Muscle of leg (tissue), 11 donors: ENCODE measurements around the gene DHCR24. TPM values are rescaled to one million over a fixed set of nuclear protein-coding genes. Genes with fewer than 3 reads are reported as not detected.

Source experiments
- DNase-seq: peaks from one replicate; pipeline ENCODE4 v3.0.0; 2013
- H3K27ac ChIP-seq: one replicate; pipeline ENCODE4 v1.5.1; 2013; ENCODE audit warnings: mild to moderate bottlenecking, low read length, control low read depth
- H3K27me3 ChIP-seq: one replicate; pipeline ENCODE4 v1.6.1; 2013; ENCODE audit warnings: low read length; ENCODE audit not compliant: control insufficient read depth, insufficient read depth
- H3K36me3 ChIP-seq: one replicate; pipeline ENCODE4 v1.6.1; 2013; ENCODE audit warnings: low read length; ENCODE audit not compliant: control insufficient read depth, insufficient read depth
- H3K4me1 ChIP-seq: one replicate; pipeline ENCODE4 v1.6.1; 2013; ENCODE audit warnings: low read length; ENCODE audit not compliant: control insufficient read depth, insufficient read depth
- H3K4me3 ChIP-seq: one replicate; pipeline ENCODE4 v1.5.1; 2013; ENCODE audit warnings: low read length, control low read depth
- H3K9me3 ChIP-seq: replicated peaks from 2 replicates; pipeline ENCODE4 v1.6.1; 2013; ENCODE audit warnings: low read depth, low read length; ENCODE audit not compliant: control insufficient read depth
- WGBS: methylation state at CpG from one replicate; pipeline ENCODE4 v1.1.5; 2013; ENCODE audit warnings: missing lambda C conversion rate; ENCODE audit not compliant: insufficient coverage; 5-methylcytosine and 5-hydroxymethylcytosine counted together
- polyA plus RNA-seq, 8 donors: library from polyadenylated mRNA; unstranded; fragments of 120-200 nt; gene quantifications; one replicate each; pipeline versions ENCODE4 v1.2.1 to v1.2.3, GENCODE V29; 2013; ENCODE audit warnings: inconsistent platforms in 1 of 8, low replicate concordance in 1 of 8; ENCODE audit not compliant: insufficient read length in 8 of 8, insufficient read depth in 1 of 8
- total RNA-seq: library from RNA; stranded (reverse); fragments of 120-200 nt; gene quantifications from one replicate; pipeline ENCODE4 v1.2.4, GENCODE V29; 2013

Gene DHCR24
- total and polyA plus RNA-seq, 9 donors, result 12.2 to 32.7 (median 23.6) TPM

GRCh38 chr1:54889132-54889725 is 2.2 kb upstream of the DHCR24 start:
- Histone ChIP-seq H3K4me1 (peaks cover 20% of the 10 kb centered on the region), H3K36me3 (no peaks in the 10 kb centered on the region), H3K4me3 (no peak overlapping the region), H3K9me3 (no peaks in the 10 kb centered on the region), H3K27ac (no peak overlapping the region), H3K27me3 (peaks cover 3% of the 10 kb centered on the region)
- 82% methylated on average over 2 of the region's 3 CpGs for WGBS
- no peak for DNase-seq

DNA sequence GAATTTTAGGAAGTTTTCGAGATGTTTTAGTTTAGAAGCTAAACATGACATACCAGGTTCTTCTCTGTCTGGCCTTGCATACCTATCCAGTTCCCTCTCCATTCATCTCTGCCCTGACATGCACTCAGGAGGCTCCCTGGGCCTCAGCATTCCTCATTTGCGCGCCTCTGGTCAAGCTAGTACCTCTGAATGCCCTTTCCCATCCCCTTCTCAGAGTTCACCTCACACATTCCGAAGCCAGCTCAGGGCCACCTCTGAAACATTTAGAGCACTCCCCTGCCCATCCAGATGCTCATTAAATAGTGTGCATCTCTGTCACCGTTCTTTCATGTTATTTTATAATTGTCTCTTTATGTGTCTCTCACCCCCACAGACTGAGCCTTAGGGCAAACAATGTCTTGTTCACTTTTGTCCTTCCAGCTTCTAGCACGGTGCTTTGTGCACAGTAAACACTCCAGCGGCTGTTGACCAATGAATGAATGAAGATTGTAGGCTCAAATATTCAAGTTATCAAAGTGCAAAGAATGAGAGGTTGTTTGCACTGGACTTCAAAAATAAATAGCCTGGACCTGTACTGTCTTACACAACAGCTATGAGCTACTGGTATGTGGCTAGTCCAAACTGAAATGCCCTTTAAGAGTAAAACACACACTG is 1.2 kb upstream of the DHCR24 start:
- Histone ChIP-seq H3K4me1 (peaks cover 20% of the 10 kb centered on the region), H3K36me3 (peaks cover 1% of the 10 kb centered on the region), H3K4me3 (no peak overlapping the region), H3K9me3 (no peaks in the 10 kb centered on the region), H3K27ac (no peak overlapping the region), H3K27me3 (peaks cover 3% of the 10 kb centered on the region)
- no peak for DNase-seq
- 88% methylated on average over 5 of the region's 7 CpGs for WGBS

- H3K36me3 ChIP-seq, result peaks cover 3% of the 10 kb centered on the region
- H3K9me3 ChIP-seq, result no peaks in the 10 kb centered on the region
- peak overlapping the region; percentile 79 for H3K4me3 ChIP-seq
- peak; percentile 26 for DNase-seq
- H3K27me3 ChIP-seq, result peaks cover 3% of the 10 kb centered on the region
- H3K27ac ChIP-seq, result no peak overlapping the region
- WGBS, result 0% methylated on average over 1 of the region's 8 CpGs
- peaks cover 20% of the 10 kb centered on the region for H3K4me1 ChIP-seq
These were observed 673 bp upstream of the DHCR24 start for GRCh38 chr1:54887665-54888071.

DNA sequence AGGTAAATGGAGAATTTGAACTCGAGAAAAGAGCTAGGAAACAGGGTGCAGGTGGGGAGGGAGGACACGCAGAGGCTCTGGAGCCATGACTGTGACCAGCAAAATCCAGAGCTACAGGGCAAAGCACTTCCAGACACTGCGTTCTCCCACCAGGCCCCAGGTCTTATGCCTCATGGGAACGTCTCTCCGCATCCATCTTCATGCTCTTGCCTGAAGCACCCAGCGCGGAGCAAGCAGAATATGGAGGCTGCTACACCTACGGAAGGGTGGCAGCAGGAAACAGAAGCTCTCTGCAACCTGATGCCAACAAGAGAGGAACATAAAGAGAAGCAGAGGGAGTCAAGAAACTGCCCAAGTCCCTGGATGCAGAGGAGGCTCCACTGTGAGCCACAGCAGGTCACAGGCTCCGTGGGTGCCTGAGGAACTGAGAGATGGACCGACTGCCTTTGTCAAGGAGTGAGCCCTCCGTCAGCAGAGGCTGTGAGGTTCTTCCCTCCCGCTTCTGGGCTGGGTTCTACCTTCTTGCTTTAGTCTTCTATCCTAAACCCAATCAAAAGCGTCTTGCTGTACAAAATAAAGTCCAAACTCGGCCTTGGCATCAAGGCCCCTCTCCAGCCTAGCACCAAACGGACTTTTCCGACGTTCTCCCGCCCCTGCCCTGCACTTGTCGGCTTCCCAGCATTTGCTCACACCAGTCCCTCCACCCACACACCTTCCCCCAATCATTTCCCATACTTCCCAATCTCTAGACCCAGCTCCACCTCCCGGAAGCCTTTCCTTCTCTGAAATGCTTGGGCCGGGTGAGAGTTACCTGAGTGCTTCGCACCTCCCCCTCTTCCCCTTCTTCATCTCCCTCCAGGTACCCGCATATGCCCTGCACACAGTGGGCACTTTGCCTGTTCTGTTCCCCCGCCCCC is 930 bp downstream of the DHCR24 start:
- Histone ChIP-seq H3K36me3 (peaks cover 6% of the 10 kb centered on the region), H3K4me3 (peak overlapping the region; percentile 68), H3K9me3 (no peaks in the 10 kb centered on the region), H3K27me3 (peaks cover 3% of the 10 kb centered on the region), H3K27ac (no peak overlapping the region), H3K4me1 (peaks cover 20% of the 10 kb centered on the region)
- DNase-seq, result peak; percentile 25
- 27% methylated on average over 24 of the region's 24 CpGs for WGBS

DNA sequence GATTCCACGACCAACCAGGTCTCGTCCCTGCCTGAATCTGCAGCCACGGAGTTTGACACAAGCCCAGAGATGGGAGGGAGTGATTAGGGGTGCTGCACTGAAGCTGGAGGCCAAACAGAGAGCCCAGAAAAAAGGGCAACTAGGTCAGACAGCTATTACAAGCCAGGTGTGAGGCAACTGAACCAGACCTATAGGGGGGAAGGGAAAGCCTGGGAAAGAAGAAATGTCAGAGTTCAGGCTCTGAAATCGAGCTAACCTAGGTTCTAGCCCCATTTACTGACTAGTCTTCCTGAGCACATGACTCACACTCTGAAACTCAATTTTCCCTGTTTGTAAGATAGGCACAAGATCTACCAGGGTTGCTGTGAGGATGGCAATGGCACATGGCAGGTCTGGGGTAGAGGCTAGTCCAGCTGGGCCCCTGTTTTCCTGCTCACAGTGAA is 1.7 kb downstream of the DHCR24 start:
- Histone ChIP-seq H3K36me3 (peaks cover 6% of the 10 kb centered on the region), H3K27me3 (peaks cover 3% of the 10 kb centered on the region), H3K4me3 (no peak overlapping the region), H3K9me3 (no peaks in the 10 kb centered on the region), H3K4me1 (peaks cover 20% of the 10 kb centered on the region), H3K27ac (no peak overlapping the region)
- 64% methylated on average over 3 of the region's 4 CpGs for WGBS
- no peak for DNase-seq

DNA sequence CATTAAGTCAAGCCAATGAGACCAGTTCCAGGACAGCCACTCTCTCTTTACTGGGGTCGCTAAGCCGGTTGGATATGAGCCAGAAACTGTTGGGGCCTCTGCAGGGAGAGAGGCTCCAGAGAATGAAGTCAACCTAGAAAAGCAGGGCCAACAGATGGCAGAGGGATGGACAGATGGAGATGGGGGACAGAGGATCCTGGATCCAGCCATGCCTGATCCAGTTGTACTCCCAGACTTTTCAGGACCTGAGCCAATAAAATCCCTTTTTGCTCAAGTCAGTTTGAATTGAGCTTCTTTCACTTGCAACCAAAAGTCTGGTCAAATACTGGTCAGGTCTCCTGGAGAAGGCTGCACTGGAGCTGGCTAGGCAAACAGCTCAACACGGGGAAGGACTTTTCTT is 2.2 kb downstream of the DHCR24 start:
- 47% methylated on average over 2 of the region's 3 CpGs for WGBS
- Histone ChIP-seq H3K4me1 (peaks cover 20% of the 10 kb centered on the region), H3K4me3 (no peak overlapping the region), H3K36me3 (peaks cover 6% of the 10 kb centered on the region), H3K27me3 (peaks cover 3% of the 10 kb centered on the region), H3K9me3 (no peaks in the 10 kb centered on the region), H3K27ac (no peak overlapping the region)
- DNase-seq, result peak; percentile 5

- DNase-seq, result no peak
- WGBS, result 13% methylated on average over 1 of the region's 3 CpGs
- Histone ChIP-seq H3K4me3 (no peak overlapping the region), H3K9me3 (no peaks in the 10 kb centered on the region), H3K27ac (no peak overlapping the region), H3K36me3 (peaks cover 6% of the 10 kb centered on the region), H3K27me3 (peaks cover 3% of the 10 kb centered on the region), H3K4me1 (peaks cover 20% of the 10 kb centered on the region)
These were observed 2.8 kb downstream of the DHCR24 start for GRCh38 chr1:54884135-54884586.

DNA sequence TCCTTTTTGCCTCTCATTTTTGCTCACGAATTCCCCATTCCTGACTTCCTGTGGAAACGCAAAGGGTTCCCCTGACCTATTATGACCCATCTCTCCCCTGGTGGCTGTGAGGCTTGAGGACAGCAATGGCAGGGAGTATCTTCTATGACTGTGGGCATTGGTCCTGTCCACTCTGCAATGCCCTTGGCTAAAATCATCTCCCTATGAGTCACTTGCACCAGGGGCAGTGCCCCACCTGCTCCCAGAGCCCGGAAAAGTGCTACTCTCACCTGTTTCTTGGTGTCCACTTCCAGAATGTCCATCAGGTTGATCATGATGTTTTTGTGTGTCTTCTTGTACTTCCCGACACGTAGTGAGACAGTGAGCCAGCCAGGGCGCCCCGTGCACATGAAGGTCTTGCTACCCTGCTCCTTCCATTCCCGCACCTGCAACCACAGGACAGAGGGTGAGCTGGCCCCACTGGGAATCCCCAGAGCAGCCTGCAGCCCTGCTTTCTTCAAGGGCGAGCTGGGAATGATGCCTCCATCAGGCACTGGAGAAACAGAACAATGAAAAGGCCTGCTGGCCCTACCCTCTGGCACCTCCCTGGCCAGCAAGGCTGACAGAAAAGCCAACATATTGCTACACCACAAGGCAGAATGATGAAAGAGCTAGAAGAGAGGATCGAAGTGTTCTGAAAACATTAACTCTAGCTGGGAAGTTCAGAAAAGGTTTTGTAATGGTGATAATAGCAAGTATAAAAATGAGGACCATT is 3.5 kb downstream of the DHCR24 start:
- peaks cover 20% of the 10 kb centered on the region for H3K4me1 ChIP-seq
- H3K27ac ChIP-seq, result no peak overlapping the region
- peaks cover 6% of the 10 kb centered on the region for H3K36me3 ChIP-seq
- H3K9me3 ChIP-seq, result no peaks in the 10 kb centered on the region
- peaks cover 3% of the 10 kb centered on the region for H3K27me3 ChIP-seq
- 80% methylated on average over 5 of the region's 10 CpGs for WGBS
- no peak overlapping the region for H3K4me3 ChIP-seq
- DNase-seq, result no peak

DNA sequence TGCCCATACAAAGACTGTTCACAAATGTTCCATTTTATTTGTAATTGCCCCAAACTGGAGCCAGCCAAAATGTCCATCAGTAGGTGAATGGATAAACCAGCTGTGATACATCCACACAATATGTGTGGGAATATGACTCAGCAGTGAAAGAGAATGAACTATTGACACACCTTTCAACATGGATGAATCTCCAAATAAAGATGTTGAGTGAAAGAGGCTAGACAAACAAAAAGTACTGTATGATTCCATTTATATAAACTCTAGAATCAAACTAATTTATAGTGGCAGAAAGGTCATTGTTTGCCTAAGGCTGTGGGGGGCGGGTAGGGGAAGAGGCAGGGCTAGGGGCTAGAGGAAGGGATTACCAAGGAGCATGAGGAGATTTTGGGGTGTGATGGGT is 4.5 kb downstream of the DHCR24 start:
- no peak overlapping the region for H3K4me3 ChIP-seq
- no peak overlapping the region for H3K27ac ChIP-seq
- H3K27me3 ChIP-seq, result peaks cover 3% of the 10 kb centered on the region
- peaks cover 15% of the 10 kb centered on the region for H3K4me1 ChIP-seq
- no peak for DNase-seq
- peaks cover 6% of the 10 kb centered on the region for H3K36me3 ChIP-seq
- no peaks in the 10 kb centered on the region for H3K9me3 ChIP-seq
- WGBS, result no CpG with 5 or more reads among the region's 1 CpG
